ENCODE results near the gene BRSK1.

DNA sequence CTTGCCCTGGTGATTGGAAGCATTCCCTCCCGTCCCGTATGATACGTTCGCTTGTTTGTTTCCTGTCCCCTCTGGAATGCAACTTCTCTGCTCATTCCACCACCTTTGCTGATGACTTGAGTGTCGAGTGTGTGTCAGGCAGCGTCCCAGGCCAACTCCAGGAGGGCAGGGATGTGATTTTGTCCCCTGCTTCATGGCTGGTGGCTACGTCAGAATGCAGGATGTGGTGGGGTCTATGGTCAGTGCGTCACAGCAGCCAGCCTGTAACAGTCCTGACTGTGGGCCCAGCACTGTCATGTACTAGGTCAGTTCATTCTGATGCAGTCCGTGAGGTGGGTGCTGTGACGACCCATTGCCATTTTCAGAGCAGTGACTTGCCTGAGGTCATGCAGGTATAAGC lies 16.2 kb downstream of the BRSK1 start:
- TF ChIP-seq, protein P1, sequence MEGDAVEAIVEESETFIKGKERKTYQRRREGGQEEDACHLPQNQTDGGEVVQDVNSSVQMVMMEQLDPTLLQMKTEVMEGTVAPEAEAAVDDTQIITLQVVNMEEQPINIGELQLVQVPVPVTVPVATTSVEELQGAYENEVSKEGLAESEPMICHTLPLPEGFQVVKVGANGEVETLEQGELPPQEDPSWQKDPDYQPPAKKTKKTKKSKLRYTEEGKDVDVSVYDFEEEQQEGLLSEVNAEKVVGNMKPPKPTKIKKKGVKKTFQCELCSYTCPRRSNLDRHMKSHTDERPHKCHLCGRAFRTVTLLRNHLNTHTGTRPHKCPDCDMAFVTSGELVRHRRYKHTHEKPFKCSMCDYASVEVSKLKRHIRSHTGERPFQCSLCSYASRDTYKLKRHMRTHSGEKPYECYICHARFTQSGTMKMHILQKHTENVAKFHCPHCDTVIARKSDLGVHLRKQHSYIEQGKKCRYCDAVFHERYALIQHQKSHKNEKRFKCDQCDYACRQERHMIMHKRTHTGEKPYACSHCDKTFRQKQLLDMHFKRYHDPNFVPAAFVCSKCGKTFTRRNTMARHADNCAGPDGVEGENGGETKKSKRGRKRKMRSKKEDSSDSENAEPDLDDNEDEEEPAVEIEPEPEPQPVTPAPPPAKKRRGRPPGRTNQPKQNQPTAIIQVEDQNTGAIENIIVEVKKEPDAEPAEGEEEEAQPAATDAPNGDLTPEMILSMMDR (IDR thresholded peaks at IDR 0.05): no peak
- no peak for TF ChIP-seq POLR2AphosphoS5 (IDR thresholded peaks at IDR 0.05; ENCODE audit: insufficient read depth in 1 of 2, low read depth in 1 of 2)
- no peak for TF ChIP-seq POLR2A (IDR thresholded peaks at IDR 0.05)

Measured in vagina (tissue), 2 donors.